HepG2 (cell line): ENCODE data around the gene ALX4. TPM values are rescaled to one million over a fixed set of nuclear protein-coding genes. Genes with fewer than 3 reads are reported as not detected.

Source experiments
- ATAC-seq: fragments of 200-7000 bp; cut with Tn5 transposase; 3 replicates; pipeline ENCODE4 v1.9.1; 2020; ENCODE audit warnings: mild to moderate bottlenecking, moderate library complexity
- BruUV-seq: library from RNA; stranded (reverse); fragments of 400-500 nt; replicated peaks from 2 replicates; lab custom pipeline; 2021; lab: Mats Ljungman, UMichigan
- CTCF ChIA-PET: fragments of 300-600 bp; formaldehyde crosslinking; extraction: SDS; loops from one replicate; lab custom pipeline; 2021; ENCODE audit warnings: low total read pairs, inconsistent platforms, low intra/inter-chr PET ratio; lab: Yijun Ruan, JAX
- POLR2A ChIA-PET: fragments of 350-600 bp; sonication (Branson Sonifier 250); formaldehyde crosslinking; loops from one replicate; lab custom pipeline; 2020; ENCODE audit warnings: antibody characterized with exemption, inconsistent platforms; lab: Yijun Ruan, JAX
- DNase-seq: peaks from one replicate; pipeline ENCODE4 v3.0.0-alpha.2; 2015; ENCODE audit warnings: low spot score
- FAIRE-seq: peaks from 3 replicates; lab custom pipeline; 2011; peaks lifted over from hg19 to GRCh38; lab: Jason Lieb, UNC
- H2AFZ ChIP-seq: one replicate; pipeline ENCODE4 v1.6.1; 2011; ENCODE audit warnings: low read length, inconsistent platforms
- H3K27ac ChIP-seq: fragments of 300-600 bp; 3 replicates; pipeline ENCODE4 v1.8.0; 2011; ENCODE audit warnings: mixed run types, mild to moderate bottlenecking, mixed read lengths, low read length, inconsistent platforms; ENCODE audit not compliant: insufficient read depth; ENCODE audit errors: extremely low read length
- H3K27me3 ChIP-seq, 2 experiments: fragments of 200-600 bp in 1 of 2; 2 replicates in 1 of 2; 3 replicates in 1 of 2; pipeline versions ENCODE4 v1.6.0 to v1.8.0; 2011; ENCODE audit warnings: low read length in 2 of 2, mild to moderate bottlenecking in 2 of 2, moderate library complexity in 2 of 2, inconsistent platforms in 1 of 2; ENCODE audit not compliant: insufficient read depth in 2 of 2, control insufficient read depth in 1 of 2
- H3K36me3 ChIP-seq, 2 experiments: fragments of 200-600 bp in 1 of 2; replicated peaks in 1 of 2; 2 replicates in 1 of 2; 3 replicates in 1 of 2; pipeline versions ENCODE4 v1.5.1 to v1.8.0; 2011; ENCODE audit warnings: low read length in 2 of 2, inconsistent platforms in 1 of 2; ENCODE audit not compliant: insufficient read depth in 2 of 2, control insufficient read depth in 1 of 2
- H3K4me1 ChIP-seq: 2 replicates; pipeline ENCODE4 v1.5.1; 2012; ENCODE audit warnings: low read length, inconsistent platforms; ENCODE audit not compliant: insufficient read depth
- H3K4me2 ChIP-seq: 2 replicates; pipeline ENCODE4 v1.6.0; 2011; ENCODE audit warnings: low read depth, low read length, inconsistent platforms
- H3K4me3 ChIP-seq, 3 experiments: fragments of 200-600 bp in 1 of 3; sonication (generic), shearing (Covaris generic) in 1 of 3; replicated peaks in 1 of 3; 2 replicates each; pipeline ENCODE4 v1.5.1; 2011 to 2016; ENCODE audit warnings: low read length in 3 of 3, inconsistent platforms in 2 of 3, low read depth in 2 of 3, mild to moderate bottlenecking in 2 of 3, control low read depth in 1 of 3, mixed read lengths in 1 of 3; ENCODE audit not compliant: insufficient read depth in 1 of 3
- H3K79me2 ChIP-seq: one replicate; pipeline ENCODE4 v1.6.1; 2011; ENCODE audit warnings: low read length, inconsistent platforms; ENCODE audit not compliant: insufficient read depth
- H3K9ac ChIP-seq: 2 replicates; pipeline ENCODE4 v1.6.0; 2011; ENCODE audit warnings: mild to moderate bottlenecking, low read depth, low read length, inconsistent platforms; ENCODE audit not compliant: insufficient read depth
- H3K9me3 ChIP-seq: 2 replicates; pipeline ENCODE4 v1.5.1; 2012; ENCODE audit warnings: mild to moderate bottlenecking, low read length
- H4K20me1 ChIP-seq: 2 replicates; pipeline ENCODE4 v1.6.0; 2011; ENCODE audit warnings: inconsistent platforms, mild to moderate bottlenecking, low read length, moderate library complexity; ENCODE audit not compliant: insufficient read depth
- ATF7 ChIP-seq, 2 experiments: fragments of 450-650 bp in 1 of 2; sonication (generic) in 1 of 2; formaldehyde crosslinking in 1 of 2; IDR thresholded peaks; 2 replicates each; pipeline versions ENCODE4 v1.4.0 to v1.6.1; 2016 to 2020; ENCODE audit warnings: antibody characterized with exemption in 1 of 2, mild to moderate bottlenecking in 1 of 2, missing genetic modification reagents in 1 of 2
- CENPX ChIP-seq: sonication (generic); formaldehyde crosslinking; IDR thresholded peaks from 2 replicates; pipeline ENCODE4 v1.9.0; 2021; ENCODE audit warnings: mild to moderate bottlenecking, missing genetic modification reagents, moderate library complexity
- GATA4 ChIP-seq: sonication (generic); IDR thresholded peaks from 2 replicates; pipeline ENCODE4 v1.6.1; 2016; ENCODE audit warnings: antibody characterized with exemption, low read depth, borderline replicate concordance
- LCORL ChIP-seq, 2 experiments: fragments of 450-650 bp in 1 of 2; sonication (generic) in 1 of 2; formaldehyde crosslinking in 1 of 2; IDR thresholded peaks; 2 replicates each; pipeline versions ENCODE4 v1.5.0 to v1.6.1; 2017 to 2020; ENCODE audit warnings: antibody characterized with exemption in 1 of 2, missing genetic modification reagents in 1 of 2
- MEF2D ChIP-seq: sonication (generic); formaldehyde crosslinking; IDR thresholded peaks from 2 replicates; pipeline ENCODE4 v1.5.1; 2020; ENCODE audit warnings: mild to moderate bottlenecking, missing genetic modification reagents
- MIER3 ChIP-seq: IDR thresholded peaks from 2 replicates; pipeline ENCODE4 v1.6.1; 2016; ENCODE audit warnings: missing compliant biosample characterization, borderline replicate concordance
- NCOA2 ChIP-seq: sonication (generic); formaldehyde crosslinking; IDR thresholded peaks from 2 replicates; pipeline ENCODE4 v1.8.0; 2022; ENCODE audit warnings: inconsistent platforms
- PCBP2 ChIP-seq: fragments of 200-400 bp; formaldehyde crosslinking; optimal IDR thresholded peaks from 2 replicates; pipeline ENCODE3; 2018; ENCODE audit warnings: low read length, low read depth; ENCODE audit not compliant: poor library complexity, severe bottlenecking
- SP5 ChIP-seq: IDR thresholded peaks from 2 replicates; pipeline ENCODE4 v1.6.1; 2016; ENCODE audit warnings: low read depth, borderline replicate concordance
- SRY ChIP-seq: sonication (generic); formaldehyde crosslinking; IDR thresholded peaks from 2 replicates; pipeline ENCODE4 v1.8.0; 2022; ENCODE audit warnings: mild to moderate bottlenecking, missing genetic modification reagents
- TBL1XR1 ChIP-seq: fragments of 150-350 bp; IDR thresholded peaks from 2 replicates; pipeline ENCODE4 v1.6.1; 2014; ENCODE audit warnings: borderline replicate concordance, low read length; ENCODE audit not compliant: partially characterized antibody
- TCF7L2 ChIP-seq: IDR thresholded peaks from 2 replicates; pipeline ENCODE4 v1.6.1; 2011; ENCODE audit warnings: mild to moderate bottlenecking, low read depth, low read length, moderate library complexity
- ZNF33A ChIP-seq: sonication (generic); formaldehyde crosslinking; IDR thresholded peaks from 2 replicates; pipeline ENCODE4 v1.5.1; 2020; ENCODE audit warnings: missing genetic modification reagents, mild to moderate bottlenecking, moderate library complexity, borderline replicate concordance
- ZNF510 ChIP-seq: sonication (generic); formaldehyde crosslinking; IDR thresholded peaks from 2 replicates; pipeline ENCODE4 v1.4.0; 2020; ENCODE audit warnings: low read depth, mild to moderate bottlenecking, missing genetic modification reagents
- ZNF773 ChIP-seq: sonication (generic); formaldehyde crosslinking; IDR thresholded peaks from 2 replicates; pipeline ENCODE4 v1.4.0; 2020; ENCODE audit warnings: missing genetic modification reagents, borderline replicate concordance
- ZSCAN31 ChIP-seq: sonication (generic); formaldehyde crosslinking; IDR thresholded peaks from 2 replicates; pipeline ENCODE4 v1.5.0; 2020; ENCODE audit warnings: low read depth, mild to moderate bottlenecking, missing genetic modification reagents
- WGBS: methylation state at CpG from one replicate; pipeline ENCODE4 v1.1.6; 2017; ENCODE audit warnings: low lambda C conversion rate; 5-methylcytosine and 5-hydroxymethylcytosine counted together
- in situ Hi-C: cut with HindIII; loops from 2 replicates; pipeline ENCODE4 v1.10.0; 2017; ENCODE audit warnings: low pct_unique_long_range_greater_than_20kb; ENCODE audit not compliant: extremely low pct_ligation_motif_present
- intact Hi-C: fragments of 100-400 bp; cut with micrococcal nuclease; formaldehyde crosslinking; loops from one replicate; pipeline ENCODE4 v1.10.0; 2022; ENCODE audit not compliant: unreplicated experiment
- polyA plus RNA-seq, 8 experiments: library from polyadenylated mRNA; depleted of rRNA in 3 of 8; stranded (reverse) in 7 of 8; unstranded in 1 of 8; fragments of >200 nt; fragmentation: Illumina TruSeq in 4 of 8; extraction: Trizol in 4 of 8; gene quantifications; 2 replicates each; pipeline versions ENCODE4 v1.2.1 to v1.2.3, GENCODE V29; 2011 to 2016; ENCODE audit warnings: low read depth in 4 of 8, missing spikeins in 1 of 8, mixed read lengths in 1 of 8; ENCODE audit not compliant: insufficient read depth in 1 of 8
- total RNA-seq, 5 experiments: library from RNA; depleted of rRNA; stranded (reverse); fragments of >200 nt; fragmentation: Illumina TruSeq; extraction: Trizol; gene quantifications; 2 replicates each; pipeline ENCODE4 v1.2.3, GENCODE V29; 2016; ENCODE audit warnings: low read depth in 1 of 5
- TF ChIP-seq, protein P1 (sequence below): sonication (generic); formaldehyde crosslinking; IDR thresholded peaks from 2 replicates; pipeline ENCODE4 v1.8.0; 2022; ENCODE audit warnings: mild to moderate bottlenecking, missing genetic modification reagents, moderate library complexity

ALX4 gene
- total and polyA plus RNA-seq, 2 of the 13 experiments (the other 11 are each of a cell fraction or from before 2014, with no cell fraction given): not detected

DNA sequence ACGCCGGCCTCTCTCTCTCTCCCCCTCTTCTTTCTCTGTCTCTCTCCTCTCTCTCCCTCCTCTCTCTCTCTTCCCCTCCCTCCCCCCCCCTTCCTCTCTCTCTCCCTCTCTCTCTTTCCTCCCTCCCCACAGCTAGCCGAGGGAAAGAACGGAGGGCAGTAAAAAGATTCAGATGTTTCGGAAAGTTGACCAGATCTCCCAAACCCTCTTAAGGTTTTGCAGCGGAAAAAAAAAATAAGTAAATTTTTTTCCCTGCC is 195 bp upstream of the ALX4 start:
- H3K4me2 ChIP-seq: no peak overlapping the region

More for the DNA sequence above, 195 bp upstream of the ALX4 start:
- DNase-seq (no peak), FAIRE-seq (no peak), ATAC-seq (no peak)
- no peaks in the 10 kb centered on the region for H3K79me2 ChIP-seq
- no peak overlapping the region for H3K9ac ChIP-seq
- CTCF ChIA-PET: no interaction called here
- no peak overlapping the region for H2AFZ ChIP-seq
- 32% methylated on average over 6 of the region's 6 CpGs for WGBS
- intact Hi-C loops: no loop called here
- no peak overlapping the region for H3K27ac ChIP-seq
- H4K20me1 ChIP-seq: no peaks in the 10 kb centered on the region
- H3K36me3 ChIP-seq: no peaks in the 10 kb centered on the region
- in situ Hi-C loops: loop anchor here (25.0 kb wide), 2 partner anchors 102 to 577 kb away; no protein-coding TSS in a partner anchor
- no TSS peak for BruUV-seq
- TF ChIP-seq TCF7L2 (no peak), SRY (CRISPR knock-in tag) (no peak), ZNF33A (CRISPR knock-in tag) (no peak), GATA4 (no peak), MIER3 (CRISPR knock-in tag) (no peak), PCBP2 (no peak), ZNF773 (CRISPR knock-in tag) (no peak), SP5 (CRISPR knock-in tag) (no peak), NCOA2 (CRISPR knock-in tag) (no peak), LCORL (IDR thresholded peaks at IDR 0.05) (no peak), LCORL (CRISPR knock-in tag; IDR thresholded peaks at IDR 0.05) (no peak), CENPX (CRISPR knock-in tag) (no peak), ZNF510 (CRISPR knock-in tag) (no peak), TBL1XR1 (no peak), MEF2D (CRISPR knock-in tag) (no peak), ATF7 (IDR thresholded peaks at IDR 0.05) (no peak), ATF7 (CRISPR knock-in tag; IDR thresholded peaks at IDR 0.05) (no peak), ZSCAN31 (CRISPR knock-in tag) (no peak)
- TF ChIP-seq, protein P1, sequence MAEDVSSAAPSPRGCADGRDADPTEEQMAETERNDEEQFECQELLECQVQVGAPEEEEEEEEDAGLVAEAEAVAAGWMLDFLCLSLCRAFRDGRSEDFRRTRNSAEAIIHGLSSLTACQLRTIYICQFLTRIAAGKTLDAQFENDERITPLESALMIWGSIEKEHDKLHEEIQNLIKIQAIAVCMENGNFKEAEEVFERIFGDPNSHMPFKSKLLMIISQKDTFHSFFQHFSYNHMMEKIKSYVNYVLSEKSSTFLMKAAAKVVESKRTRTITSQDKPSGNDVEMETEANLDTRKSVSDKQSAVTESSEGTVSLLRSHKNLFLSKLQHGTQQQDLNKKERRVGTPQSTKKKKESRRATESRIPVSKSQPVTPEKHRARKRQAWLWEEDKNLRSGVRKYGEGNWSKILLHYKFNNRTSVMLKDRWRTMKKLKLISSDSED (CRISPR knock-in tag): no peak
- H3K4me3 ChIP-seq: no peak overlapping the region
- H3K27me3 ChIP-seq: peaks cover 14 to 87% of the 10 kb centered on the region in 2 experiments
- no peaks in the 10 kb centered on the region; the same call in 1 of the 2 replicates for H3K4me1 ChIP-seq
- no peaks in the 10 kb centered on the region for H3K9me3 ChIP-seq
- POLR2A ChIA-PET: no interaction called here
